GM12874 (cell line): ENCODE data around the gene CELF5.

Experiments used
- TF ChIP-seq, protein P1 (sequence below): IDR thresholded peaks from 2 replicates; pipeline ENCODE4 v1.5.1; 2011; ENCODE audit warnings: low read depth, mild to moderate bottlenecking, control low read depth, low read length, moderate library complexity; ENCODE audit not compliant: insufficient read depth

Gene CELF5

DNA sequence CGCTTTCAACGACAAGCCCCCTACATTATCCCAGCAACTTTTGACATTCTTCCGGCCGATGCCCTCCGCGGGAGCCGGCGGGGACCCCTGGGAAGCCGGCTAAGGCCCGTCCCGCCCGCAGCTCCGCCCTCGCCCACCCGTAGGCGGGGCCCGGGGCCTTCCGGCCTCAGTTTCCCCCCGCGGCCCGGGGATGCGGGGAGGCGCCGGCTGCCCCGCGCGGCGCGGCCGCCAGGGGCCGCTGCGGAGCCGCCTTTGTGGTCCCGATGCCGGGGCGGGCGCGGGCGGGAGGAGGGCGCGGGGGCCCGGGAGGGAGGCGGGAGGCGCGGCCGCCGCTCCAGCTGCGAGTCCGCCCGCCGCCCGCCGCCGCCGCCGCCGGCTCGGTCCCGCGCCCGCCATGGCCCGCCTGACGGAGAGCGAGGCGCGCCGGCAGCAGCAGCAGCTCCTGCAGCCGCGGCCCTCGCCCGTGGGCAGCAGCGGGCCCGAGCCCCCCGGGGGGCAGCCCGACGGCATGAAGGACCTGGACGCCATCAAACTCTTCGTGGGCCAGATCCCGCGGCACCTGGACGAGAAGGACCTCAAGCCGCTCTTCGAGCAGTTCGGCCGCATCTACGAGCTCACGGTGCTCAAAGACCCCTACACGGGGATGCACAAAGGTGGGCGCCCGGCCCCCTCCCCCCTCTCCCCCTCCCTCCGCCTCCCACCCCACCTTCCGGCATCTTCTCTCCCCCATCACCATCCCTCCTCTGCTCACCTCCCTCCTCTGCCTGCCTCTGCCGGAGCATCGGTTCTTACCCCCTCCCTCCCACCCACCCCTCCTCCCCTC is at the start of gene CELF5:
Gene CELF5 (plus strand): TSS at position 316 of the 823 bp plus-strand sequence. CDS start 79 bp downstream, at position 395.
- TF ChIP-seq, protein P1, sequence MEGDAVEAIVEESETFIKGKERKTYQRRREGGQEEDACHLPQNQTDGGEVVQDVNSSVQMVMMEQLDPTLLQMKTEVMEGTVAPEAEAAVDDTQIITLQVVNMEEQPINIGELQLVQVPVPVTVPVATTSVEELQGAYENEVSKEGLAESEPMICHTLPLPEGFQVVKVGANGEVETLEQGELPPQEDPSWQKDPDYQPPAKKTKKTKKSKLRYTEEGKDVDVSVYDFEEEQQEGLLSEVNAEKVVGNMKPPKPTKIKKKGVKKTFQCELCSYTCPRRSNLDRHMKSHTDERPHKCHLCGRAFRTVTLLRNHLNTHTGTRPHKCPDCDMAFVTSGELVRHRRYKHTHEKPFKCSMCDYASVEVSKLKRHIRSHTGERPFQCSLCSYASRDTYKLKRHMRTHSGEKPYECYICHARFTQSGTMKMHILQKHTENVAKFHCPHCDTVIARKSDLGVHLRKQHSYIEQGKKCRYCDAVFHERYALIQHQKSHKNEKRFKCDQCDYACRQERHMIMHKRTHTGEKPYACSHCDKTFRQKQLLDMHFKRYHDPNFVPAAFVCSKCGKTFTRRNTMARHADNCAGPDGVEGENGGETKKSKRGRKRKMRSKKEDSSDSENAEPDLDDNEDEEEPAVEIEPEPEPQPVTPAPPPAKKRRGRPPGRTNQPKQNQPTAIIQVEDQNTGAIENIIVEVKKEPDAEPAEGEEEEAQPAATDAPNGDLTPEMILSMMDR = peak; percentile 69

DNA sequence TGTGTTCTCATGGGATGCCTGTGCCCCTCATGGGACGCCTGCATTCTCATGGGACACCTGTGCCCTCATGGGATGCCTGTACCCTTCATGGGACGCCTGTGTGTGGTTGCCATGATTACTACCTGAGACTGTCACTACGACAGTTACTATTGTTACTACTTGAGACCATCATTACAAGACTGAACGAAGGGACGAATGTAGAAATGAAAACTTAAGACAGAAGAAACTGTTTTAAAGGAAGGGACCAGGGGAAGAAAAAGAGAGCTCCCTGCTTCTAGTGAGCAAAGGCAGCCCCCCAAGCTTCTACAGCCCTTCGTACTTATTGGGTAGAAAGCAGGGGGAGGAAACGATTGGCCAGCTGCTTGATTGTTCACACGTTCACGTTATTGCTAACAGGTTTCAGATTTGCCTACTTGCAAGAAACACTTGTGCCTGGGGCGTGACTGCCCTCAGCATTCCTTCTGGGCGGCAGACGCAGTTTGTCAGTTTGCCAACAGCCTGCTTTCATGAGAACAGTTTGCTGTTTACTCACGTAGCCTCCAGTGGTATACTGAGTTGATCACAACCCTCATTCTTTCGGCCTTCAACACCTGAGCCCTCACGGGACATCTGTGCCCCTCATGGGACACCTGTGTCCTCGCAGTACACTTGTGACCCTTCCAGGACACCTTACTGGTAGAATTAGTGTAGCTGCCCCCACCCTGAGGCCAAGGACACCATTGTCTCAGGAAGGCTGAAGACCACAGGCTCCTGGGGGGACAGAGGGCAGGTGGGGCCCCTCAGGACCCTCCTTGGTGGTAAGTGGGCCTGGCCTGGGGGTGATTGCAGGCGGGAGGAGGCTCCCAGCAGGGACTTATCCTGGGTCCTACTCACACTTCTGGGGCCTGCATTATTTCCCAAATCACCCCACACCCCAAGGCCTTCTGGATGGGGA is 48.4 kb upstream of the CELF5 start:
- TF ChIP-seq, protein P1 = no peak

DNA sequence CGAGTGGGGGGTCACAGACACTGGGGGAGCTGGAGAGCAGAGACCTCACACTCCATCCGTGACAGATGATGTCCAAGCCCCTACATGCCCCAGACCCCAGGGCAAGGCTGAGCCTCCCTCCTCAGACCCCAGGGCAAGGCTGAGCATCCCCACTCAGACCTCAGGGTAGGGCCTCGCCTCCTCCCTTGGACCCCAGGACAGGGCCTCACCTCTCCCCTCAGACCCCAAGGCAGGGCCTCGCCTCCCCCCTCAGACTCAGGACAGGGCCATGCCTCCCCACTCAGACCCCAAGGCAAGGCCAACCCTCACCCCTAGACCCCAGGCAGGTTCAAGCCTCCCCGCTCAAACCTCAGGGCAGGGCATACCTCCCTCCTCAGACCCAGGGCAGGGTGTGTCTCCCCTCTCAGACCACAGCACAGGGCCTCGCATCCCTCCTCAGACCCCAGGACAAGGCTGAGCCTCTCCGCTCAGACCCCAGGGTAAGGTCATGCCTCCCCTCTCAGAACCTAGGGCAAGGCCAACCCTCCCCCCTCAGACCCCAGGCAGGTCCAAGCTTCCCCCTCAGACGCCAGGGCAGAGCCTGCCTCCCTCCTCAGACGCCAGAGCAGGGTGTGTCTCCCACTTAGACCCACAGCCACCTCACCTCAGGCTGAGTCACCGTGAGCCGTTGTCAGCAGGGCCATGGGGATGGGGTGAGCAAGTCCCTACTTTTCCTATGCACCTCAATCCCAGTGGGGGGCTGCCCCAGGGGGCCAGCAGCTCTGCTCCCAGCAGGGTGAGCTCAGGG is 47.6 kb upstream of the CELF5 start:
- TF ChIP-seq, protein P1 = no peak

DNA sequence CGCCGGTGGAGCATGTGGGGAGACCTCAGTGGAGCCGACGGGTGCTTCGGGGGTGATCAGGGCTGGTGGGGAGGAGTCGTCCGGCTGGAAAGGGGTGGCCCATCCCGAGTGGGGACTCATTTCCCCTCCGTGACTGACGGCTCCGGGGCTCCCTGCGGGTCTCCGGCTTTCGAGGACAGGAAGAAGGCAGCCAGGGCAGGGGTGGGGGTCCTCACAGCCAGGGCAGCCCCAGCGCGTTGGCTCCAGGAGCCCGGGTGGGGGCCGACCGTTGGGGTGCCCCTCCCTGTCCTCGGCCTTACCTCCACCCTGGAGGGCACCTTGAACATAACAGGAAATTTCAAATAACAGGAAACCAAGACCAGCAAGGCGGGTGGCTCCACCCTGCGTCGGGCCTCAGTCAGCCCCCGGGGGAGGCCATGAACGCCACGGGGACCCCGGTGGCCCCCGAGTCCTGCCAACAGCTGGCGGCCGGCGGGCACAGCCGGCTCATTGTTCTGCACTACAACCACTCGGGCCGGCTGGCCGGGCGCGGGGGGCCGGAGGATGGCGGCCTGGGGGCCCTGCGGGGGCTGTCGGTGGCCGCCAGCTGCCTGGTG is 46.0 kb upstream of the CELF5 start, which contains the start of gene S1PR4:
Gene S1PR4 (plus strand): TSS at position 393 of the 596 bp plus-strand sequence. CDS start 24 bp downstream, at position 417.
- TF ChIP-seq, protein P1 = peak; percentile 26; the same call in 1 of the 2 replicates

DNA sequence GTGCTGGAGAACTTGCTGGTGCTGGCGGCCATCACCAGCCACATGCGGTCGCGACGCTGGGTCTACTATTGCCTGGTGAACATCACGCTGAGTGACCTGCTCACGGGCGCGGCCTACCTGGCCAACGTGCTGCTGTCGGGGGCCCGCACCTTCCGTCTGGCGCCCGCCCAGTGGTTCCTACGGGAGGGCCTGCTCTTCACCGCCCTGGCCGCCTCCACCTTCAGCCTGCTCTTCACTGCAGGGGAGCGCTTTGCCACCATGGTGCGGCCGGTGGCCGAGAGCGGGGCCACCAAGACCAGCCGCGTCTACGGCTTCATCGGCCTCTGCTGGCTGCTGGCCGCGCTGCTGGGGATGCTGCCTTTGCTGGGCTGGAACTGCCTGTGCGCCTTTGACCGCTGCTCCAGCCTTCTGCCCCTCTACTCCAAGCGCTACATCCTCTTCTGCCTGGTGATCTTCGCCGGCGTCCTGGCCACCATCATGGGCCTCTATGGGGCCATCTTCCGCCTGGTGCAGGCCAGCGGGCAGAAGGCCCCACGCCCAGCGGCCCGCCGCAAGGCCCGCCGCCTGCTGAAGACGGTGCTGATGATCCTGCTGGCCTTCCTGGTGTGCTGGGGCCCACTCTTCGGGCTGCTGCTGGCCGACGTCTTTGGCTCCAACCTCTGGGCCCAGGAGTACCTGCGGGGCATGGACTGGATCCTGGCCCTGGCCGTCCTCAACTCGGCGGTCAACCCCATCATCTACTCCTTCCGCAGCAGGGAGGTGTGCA is 45.3 kb upstream of the CELF5 start:
- TF ChIP-seq, protein P1 = 0 out of 2 replicates have a peak, but pooled peaks have one; percentile 4

DNA sequence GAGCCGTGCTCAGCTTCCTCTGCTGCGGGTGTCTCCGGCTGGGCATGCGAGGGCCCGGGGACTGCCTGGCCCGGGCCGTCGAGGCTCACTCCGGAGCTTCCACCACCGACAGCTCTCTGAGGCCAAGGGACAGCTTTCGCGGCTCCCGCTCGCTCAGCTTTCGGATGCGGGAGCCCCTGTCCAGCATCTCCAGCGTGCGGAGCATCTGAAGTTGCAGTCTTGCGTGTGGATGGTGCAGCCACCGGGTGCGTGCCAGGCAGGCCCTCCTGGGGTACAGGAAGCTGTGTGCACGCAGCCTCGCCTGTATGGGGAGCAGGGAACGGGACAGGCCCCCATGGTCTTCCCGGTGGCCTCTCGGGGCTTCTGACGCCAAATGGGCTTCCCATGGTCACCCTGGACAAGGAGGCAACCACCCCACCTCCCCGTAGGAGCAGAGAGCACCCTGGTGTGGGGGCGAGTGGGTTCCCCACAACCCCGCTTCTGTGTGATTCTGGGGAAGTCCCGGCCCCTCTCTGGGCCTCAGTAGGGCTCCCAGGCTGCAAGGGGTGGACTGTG is 44.6 kb upstream of the CELF5 start:
- TF ChIP-seq, protein P1 = no peak
